ENCODE measurements around the gene TNIP2.

TNIP2 gene, protein sequence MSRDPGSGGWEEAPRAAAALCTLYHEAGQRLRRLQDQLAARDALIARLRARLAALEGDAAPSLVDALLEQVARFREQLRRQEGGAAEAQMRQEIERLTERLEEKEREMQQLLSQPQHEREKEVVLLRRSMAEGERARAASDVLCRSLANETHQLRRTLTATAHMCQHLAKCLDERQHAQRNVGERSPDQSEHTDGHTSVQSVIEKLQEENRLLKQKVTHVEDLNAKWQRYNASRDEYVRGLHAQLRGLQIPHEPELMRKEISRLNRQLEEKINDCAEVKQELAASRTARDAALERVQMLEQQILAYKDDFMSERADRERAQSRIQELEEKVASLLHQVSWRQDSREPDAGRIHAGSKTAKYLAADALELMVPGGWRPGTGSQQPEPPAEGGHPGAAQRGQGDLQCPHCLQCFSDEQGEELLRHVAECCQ

DNA sequence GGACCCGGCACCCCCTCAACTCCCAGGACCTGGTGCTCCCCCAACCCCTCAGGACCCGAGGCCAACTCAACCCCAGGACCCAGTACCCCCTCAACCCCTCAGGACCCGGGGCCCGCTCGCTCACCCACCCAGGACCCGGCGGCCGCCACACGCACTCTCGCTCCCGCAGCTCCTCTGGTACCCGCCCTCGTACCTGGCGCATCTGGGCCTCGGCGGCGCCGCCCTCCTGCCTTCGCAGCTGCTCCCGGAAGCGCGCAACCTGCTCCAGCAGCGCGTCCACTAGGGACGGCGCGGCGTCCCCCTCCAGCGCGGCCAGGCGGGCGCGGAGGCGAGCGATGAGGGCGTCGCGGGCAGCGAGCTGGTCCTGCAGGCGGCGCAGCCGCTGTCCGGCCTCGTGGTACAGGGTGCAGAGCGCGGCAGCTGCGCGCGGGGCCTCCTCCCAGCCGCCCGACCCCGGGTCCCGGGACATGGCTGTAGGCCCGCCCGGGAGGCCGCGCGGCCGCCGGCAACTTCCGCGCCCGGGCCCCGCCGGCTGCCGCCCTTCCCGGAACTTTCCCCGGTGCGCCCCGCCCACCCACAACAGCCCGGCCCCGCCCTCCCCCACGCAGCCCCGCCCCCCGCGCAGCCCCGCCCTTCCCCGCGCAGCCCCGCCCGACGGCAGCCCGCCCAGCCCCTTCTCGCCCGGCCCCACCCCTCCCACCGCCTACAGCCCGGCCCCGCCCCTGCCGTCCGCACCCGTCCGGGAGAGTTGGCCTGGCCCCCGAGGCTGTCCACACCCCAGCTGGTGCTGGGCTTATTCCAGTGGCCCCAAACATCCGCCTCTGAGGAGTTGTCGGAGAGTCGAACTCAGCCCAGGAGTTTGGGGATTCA, at the start of gene TNIP2:
Gene TNIP2, minus strand, starts transcription at position 516 of the 870 bp plus-strand sequence. Its CDS starts 47 bp downstream, at position 469.
- peak; percentile 73 to 84 for DNase-seq

DNA sequence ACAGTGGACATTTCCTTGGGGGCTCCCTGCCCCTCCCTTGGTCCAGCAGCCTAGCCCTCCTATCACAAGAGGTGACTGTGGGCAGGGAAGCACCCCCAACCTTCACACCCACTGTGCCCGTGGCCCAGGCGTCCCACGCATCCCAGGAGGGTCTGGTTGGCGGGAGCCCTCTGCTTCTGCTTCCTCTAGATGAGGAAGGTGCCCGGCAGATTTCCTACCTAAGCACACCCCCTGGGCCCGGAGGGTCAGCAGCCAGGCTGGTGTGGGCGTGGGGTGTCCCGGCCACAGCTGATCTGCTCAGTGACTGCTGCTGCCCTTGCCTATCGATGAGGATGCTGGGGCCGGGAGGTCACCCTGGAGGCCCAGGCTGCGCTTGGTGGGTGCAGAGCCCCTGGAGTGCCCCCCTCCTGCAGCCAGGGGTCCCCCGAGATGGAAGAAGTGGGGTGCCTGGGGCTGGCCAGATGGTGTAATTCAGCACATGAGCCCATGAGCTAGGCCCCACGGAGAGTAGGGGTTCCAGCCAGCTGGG, 48.9 kb upstream of the TNIP2 start:
- no peak for DNase-seq

DNA sequence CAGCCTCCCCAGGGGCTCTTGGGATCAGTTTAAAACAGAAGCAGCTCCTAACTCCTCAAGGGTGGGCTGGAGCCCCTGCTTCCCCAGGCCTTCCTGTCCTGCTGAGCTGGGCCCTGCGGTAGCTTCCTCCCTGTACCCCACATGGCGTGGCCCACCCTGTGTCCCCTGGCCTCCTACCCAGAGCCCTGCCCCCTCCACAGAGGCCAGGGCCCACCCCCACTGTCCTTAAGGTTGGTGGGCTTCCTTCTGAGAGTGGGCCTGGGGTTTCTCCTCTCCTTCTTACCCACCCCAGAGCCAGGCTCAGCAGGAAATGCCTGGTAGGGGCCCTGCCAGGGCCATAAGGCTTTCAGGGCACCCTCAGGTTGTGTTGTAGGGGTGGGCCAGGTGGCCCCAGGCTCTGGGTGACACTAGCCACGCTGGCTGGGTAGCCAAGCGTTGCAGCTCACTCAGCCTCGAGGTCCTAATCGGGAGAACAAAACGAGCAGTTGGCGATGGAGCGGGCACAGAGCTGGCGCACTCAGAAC, 48.4 kb upstream of the TNIP2 start:
- DNase-seq, result no peak

DNA sequence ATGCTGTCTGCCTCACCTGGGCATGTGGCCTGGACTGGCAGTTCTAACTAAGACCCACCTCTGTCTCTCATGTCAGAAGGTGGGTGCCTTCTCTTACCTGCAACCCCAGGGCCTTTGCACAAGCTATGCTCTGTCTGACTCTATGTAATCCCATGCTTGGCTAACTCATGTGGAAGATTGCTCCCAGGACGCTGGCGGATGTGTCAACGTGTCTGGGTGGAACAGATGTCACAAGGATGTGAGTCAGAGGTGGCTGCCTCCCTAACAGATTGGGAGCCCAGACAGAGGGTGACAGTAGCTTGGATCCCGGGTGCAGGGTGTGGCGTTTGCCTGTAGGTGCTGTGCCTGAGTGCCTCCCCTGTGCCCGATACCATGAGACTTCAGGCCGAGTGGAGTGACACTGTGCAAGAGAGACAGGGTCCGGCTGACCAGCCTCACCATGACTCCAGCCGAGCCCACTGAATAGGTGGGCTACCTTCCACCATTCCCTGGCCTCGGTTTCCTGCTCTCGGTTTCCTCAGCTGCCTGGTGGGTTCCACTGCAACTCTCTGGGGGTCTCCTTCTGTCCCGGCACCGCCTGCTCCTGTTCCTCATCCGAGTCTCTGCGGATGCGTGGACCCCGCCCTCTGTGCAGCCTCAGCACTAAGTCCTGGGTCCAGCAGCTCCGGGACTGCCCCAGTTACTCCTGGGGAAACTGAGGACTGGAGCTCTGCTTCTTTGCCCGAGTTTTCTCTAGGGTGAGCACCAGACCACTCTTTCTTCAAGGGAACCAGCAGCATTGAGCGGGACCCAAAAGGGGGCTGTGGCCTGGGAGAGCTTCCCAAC, 47.7 kb upstream of the TNIP2 start:
- DNase-seq, result no peak

DNA sequence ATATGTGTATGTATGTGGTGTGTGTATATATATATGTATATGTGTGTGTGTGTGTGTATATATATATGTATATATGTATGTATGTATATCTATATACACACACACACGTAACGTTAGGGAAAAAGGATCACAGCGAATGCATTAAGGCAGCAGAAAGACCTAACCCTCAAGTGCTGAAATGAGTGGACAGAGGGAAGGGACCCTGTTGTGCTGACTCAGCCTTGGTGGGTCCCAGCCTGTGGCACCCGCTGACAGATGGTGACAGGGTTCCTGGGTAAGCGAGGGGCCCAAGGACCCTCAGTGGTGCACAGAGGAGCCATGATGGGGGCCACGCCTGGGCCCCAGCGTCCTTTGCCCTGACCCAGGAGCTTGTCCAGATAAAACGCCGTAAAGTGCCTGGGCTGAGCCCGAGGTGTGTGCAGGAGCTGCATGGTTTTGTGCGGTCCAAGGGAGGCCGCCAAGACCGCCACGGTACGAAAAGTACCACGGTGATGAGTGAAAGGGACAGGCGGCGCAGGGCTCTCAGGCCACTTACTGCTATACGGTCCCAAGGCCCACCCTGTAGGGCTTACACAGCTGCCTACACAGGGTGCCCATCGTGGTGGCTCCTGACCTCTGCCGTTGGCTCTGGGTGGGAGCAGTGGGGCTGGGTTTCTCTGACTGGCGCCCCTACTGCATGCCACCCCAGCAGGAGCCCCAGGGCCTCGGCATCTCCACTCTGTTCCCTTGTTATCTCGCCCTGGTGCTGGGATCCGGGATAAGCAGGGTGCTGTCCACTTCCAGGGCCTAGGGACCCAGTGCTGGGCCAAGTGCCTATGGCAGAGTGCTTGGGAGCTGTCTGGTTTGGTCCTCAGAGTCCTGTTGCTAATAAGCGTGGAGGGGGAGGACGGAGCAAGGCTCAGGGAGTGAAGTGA, 46.7 kb upstream of the TNIP2 start:
- DNase-seq, result no peak

DNA sequence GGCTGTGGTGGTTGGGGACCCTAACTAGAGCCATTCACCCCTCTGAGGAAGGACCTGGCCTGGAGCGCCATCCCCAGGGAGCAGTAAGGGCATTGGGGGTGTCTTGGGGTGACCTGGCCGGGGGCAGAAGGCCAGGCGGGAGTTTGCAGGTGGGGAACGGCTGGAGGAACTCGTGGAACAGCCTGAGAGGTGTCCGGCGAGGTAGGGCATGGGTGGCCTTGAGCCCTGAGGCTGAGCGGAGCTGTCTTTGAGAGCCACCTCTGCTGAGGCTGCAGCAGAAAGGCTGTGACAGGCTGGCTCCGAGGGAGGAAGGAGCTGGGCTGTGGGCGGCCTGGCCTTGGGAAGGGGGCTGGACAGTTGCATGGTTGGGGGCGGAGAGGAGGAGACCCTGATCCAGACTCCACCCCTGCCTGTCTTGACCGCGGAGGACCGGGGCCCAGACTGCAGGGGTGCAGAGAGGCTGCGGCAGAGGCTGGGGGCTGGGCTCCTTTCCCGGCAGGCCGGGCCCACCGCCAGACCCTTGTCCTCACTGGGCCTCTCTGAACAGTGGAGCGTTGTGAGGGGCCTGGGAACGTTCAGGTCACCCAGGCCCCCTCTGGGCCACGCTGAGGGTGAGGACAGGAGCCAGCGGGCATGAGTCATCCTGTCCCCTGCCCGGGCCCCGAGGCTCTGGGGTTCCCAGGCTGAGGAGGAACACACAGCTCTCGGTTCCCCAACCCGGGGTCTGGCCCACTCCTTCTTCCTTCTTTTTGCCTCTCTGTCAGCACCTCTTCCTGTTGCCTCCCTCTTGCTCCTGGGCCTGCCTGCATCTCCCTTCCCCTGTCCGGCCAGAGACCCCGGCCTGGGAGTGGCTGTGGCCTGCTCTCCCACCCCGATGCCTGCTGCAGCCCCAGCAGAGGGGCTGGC, 44.8 kb upstream of the TNIP2 start:
- no peak for DNase-seq

DNA sequence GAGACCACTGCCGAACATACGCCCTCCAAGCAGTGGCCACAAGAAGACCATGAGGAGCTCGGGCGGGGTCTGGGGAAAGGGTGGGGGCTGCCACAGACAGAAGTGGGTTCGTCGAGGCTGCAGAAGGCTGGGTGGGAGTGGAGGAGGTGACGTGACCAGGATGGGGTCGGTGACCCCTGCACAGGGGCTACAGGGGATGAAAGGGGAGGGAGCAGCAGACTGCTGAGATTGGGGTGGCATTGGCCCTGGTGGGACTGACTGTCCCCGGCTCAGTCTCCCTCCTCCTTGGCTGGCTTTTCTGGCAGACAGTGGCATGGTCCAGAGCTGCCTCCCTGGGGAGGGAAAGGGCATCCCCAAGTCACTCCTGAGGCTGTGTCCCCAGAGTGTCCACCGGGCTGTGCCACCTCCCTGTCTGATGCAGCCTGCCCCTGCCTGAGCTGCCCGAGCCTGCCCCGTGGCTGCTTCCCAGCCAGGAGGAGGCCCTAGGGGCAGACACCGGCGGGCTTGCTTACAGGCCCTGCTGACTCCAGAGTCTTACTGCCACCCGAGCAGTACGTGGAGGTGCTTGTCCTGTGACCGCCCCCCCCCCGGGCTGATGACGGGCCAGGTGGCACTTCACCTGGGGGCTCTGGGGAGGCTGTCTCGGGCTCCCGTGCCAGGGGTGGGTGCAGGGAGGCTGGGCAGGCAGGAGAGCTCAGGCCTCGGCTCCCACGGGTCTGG, 44.0 kb upstream of the TNIP2 start:
- no peak for DNase-seq

DNA sequence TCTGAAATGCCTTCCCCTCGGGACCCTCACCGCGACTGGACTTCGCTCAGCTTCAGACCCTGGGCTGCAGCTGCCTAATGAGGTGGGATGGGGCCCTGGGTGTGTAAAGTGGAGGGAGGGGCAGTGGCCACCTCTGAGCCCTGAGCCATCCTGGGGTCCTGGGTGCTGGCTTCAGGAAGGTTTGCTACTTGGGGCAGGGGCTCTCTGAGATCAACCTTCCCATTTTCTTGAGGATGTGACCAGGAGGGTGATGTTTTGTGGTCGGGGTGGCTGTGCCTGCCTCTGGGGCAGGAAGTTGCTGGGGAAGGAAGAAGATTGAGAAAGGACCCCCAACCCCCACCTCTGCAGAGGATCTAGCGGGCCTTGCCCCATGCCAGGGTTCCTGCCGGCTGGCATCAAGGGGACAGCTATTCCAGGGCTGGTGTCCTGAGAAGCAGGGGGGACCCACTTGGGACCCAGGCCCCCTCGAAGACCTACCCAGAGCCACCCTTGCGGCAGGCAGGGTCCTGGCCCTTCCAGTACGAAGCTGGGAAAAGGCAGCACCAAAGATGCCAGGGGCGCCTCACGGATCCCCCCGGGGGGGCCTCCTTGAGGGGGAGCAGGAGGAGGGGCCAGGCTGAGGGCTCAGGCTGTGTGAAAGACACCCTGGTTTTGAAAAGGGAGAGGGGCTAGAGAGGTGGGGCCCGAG, 43.2 kb upstream of the TNIP2 start:
- no peak for DNase-seq

DNA sequence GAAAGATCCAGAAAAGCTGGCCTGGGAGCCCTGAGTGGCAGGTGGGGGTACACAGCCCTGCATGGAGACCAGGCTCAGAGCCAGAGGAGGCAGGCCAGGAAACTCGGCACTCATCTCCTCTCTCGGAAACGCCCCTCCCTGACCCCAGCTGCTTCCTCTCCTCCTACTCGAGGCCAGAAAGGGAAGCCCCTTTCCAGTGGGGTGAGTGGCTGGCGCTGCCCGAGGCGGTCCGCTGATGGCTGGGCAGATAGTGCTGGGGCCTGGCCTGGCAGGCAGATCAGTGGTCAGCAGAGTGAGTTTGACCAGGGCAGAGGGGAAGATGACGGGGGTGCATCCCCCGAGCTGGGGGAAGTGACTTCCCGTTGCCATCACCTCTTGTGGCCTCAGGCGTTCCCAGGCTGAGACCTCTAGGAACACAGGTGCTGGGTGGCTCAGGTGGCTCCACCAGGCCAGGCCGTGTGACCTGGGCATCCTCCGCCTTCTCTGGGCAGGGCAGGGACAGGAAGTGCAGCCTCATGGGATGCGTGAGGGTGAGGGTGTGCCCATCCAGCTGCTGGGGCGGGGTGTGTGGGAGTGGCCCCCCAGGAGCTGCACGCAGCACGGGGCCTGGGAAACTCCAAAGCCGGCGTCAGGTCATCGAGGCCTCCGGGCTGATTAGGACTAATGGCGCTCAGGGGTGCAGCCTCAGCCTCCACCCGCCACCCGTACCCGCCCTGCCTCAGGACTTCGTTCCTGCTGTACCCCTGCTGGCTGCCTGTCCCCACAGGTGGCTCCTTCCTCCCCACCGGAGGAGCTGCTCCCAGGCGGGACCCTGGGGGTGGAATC, 42.5 kb upstream of the TNIP2 start:
- DNase-seq, result peak in 1 of 2 donors; percentile 50

DNA sequence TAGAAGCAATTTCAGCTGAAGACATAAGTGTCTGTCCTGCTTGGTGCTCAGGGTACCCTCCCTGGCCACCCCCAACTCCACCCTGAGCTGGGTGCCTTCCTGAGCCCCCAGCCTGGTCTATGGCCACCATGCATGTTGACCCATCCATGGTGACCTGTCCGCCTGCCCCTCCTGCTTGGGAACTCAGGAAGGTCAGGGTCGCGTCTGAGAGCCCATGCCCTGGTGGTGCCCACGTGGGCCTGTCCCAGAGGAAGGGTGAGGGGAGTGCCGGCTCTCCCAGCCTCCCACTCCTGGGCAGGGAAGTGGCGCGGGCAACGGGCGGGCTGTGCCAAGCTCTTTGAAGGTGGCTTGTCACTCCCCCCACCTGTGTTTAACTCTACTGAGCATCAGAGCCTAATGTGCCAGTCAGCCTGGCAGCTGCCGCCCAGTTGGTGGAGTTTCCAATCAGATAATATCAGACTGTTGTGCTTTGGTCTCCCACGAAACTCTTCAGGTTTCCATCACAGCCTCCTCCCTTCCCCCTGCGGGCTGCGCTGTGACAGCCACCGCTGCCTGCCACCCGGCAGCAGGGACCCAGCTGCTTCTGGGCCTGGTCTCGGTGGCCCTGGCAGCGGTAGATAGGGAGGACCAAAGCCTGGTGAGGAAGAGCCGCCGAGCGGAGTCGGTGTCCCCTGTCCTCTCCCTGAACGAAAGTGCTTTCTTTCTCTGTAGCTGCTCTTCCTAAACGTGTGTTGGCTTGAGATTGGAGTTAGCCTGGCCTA, 41.6 kb upstream of the TNIP2 start:
- peak; percentile 60 to 65 for DNase-seq

DNA sequence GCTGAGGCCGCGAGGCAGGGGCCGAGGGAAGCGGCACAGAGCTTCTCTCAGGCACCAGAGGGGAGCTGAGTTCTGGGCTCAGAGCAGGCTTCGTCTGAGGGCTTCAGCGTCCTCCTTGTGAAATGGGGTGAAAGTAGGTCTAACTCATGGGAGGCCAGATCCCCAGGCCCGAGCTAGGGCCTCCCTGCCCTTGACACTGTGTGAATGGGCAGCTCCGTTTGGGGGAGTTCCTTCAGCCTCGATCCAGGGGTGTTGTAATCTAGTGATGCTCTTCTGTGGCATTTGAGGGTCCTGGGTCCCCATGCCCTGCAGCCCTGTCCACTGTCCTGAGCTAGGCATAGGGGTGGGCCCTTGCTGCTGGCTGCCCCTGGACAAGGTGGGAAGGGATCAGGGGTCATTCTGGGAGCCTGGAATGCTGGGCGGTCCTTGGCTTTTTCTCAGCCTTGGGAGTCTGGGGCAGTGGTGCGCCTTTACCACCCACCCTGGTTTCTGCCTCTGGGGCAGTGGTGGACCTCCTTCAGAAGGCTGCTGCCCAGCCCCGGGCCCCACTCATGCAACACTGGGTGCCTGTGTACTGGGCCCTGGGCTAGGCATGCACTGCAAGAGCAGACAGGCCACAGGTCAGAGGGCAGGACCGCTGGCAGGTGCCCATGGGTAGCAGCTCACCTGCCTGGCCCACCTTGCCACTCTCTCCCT, 40.9 kb upstream of the TNIP2 start:
- DNase-seq, result no peak

DNA sequence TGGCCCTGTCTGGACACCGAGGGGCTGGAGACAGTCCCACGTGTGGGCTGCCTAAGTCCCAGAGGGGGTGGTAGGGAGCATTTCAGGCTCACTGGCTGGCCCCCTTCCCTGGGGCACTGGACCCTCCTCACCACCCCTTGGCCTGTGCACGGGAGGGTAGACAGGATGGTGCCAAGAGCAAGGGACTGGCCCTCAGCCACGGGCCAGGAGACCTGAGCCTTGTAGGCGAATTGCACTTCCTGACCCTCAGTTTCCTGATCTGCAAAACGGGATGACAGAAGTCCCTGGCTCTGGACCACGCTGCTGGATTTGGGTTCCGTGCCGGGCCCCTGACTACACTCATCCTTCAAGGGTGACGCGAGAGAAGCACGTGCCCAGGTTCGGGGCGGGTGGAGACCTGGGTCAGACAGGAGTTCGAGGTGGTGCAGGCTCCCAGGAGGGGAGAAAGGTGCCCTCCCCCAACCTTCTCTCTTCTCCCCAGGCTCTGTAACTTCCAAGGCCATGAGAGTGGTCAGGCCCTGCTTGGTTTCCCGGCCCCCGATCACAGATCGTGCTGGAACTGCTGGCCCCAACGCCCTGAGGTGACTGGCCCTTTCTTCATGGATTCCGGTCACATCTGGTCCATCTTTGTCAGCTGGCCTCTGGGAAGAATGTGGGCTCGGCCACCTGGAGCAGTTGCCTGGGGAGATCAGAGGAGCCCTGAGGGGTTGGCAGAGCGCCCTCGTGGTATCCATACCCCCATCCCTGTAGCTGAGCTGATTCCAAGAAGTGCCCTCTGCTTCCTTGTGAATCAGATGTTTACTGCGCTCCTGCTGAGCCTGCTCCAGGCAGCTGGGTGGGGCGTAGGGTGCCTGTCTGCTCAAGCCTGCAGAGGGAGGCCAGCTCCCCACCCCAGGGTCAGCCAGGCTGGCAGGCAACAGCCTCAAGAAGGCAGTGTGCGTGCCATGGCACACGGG, 40.0 kb upstream of the TNIP2 start:
- DNase-seq, result no peak

DNA sequence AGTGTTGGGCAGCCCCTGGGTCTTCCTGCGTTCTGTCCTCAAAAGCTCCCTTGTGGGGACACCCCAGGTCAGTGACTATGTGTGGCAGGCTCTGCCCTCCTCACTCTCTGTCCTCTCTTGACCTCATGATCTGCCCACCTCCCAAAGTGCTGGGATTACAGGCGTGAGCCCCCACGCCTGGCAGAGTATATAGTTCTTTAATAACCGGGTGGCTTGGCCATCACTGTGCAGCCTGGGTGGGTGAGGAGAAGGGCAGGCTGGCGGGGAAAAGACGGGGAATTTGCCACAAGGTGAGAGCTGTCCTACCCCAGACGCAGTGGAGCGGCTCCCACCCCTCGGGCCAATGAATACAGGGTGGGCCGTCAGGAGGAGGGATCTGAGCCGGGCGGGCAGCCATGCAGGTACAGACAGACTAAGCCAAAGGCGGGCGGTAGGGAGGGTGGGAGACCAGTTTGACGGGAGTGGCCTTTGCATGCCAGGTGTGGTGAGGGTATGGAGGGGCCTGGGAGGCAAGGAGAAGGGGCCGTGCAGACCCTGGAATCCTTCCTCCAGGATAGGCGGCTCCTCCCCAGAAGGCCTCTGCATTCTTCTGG, 39.3 kb upstream of the TNIP2 start:
- DNase-seq, result no peak

DNA sequence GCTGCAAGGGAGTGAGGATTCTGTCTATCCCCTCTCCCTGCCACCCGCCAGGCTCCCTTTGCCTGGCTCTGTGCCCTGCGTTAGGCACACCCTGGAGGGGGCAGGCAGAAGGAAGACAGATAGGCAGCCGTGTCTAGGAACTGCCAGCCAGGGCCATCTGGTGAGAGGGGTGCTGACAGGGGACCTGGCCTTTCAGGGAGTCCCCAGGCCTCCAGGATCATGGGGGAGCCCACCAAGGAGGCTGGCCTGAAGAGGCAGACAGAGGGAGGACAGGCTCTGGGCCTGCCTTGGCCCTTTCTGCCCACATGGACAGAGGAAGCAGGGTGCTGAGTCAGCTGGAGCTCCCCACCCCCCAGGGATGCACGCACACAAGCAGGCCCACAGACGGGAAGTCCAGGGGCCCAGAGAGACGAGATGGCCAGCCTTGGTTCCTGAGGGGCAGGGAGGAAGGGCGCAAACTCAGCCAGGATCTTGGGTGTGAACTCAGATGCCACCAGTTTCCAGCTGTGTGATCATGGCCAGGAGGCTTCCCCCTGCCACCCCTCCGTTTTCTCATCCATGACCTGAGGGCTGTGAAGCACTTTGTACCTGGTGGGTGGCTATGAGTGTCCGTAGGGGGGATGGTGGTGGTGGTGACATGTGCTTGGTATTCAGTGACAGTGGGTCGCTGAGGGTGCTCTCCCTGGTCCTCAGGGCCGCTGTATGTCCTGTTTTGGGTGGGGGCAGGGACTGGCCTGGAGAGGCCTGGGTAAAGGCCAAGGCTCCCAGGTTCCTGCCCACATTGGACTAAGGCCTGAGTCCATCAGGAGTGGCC, 38.6 kb upstream of the TNIP2 start:
- no peak for DNase-seq

Measured in activated CD4-positive, alpha-beta T cell treated with anti-CD3 and anti-CD28 coated beads for 4 hours (primary cell).